GM12892 (cell line): Measurements from ENCODE around the gene GCDH.

Source experiments
- POLR2A ChIP-seq: IDR thresholded peaks from 2 replicates; pipeline ENCODE4 v1.6.1; 2011; ENCODE audit warnings: low read depth, low read length, control low read depth
- TAF1 ChIP-seq: IDR thresholded peaks from 2 replicates; pipeline ENCODE4 v1.6.1; 2011; ENCODE audit warnings: low read depth, mild to moderate bottlenecking, control low read depth, low read length, borderline replicate concordance

GRCh38 chr19:12882589-12882988, 8.4 kb upstream of the GCDH start:
- TF ChIP-seq TAF1, result no peak
- TF ChIP-seq POLR2A, result no peak
